ENCODE data around the gene SPTBN1. TPM values are rescaled to one million over a fixed set of nuclear protein-coding genes. Genes with fewer than 3 reads are reported as not detected.

SPTBN1 gene
- total and polyA plus RNA-seq, 9 of the 15 experiments (the other 6 are each of a cell fraction or from before 2014, with no cell fraction given), result 8.9 to 66.8 (median 31.4) TPM

- TF ChIP-seq KDM2B (CRISPR knock-in tag; IDR thresholded peaks at IDR 0.05) (no peak), CLOCK (CRISPR knock-in tag; IDR thresholded peaks at IDR 0.05; ENCODE audit: borderline replicate concordance) (no peak), MTF1 (CRISPR knock-in tag; IDR thresholded peaks at IDR 0.05; ENCODE audit: borderline replicate concordance) (no peak), NFE2L1 (tag; IDR thresholded peaks at IDR 0.05; ENCODE audit: borderline replicate concordance, low read depth) (no peak)
These were observed 112.8 kb downstream of the SPTBN1 start (continued) for GRCh38 chr2:54568876-54569321.

GRCh38 chr2:54569745-54570301 is 113.7 kb downstream of the SPTBN1 start:
- H3K4me1 ChIP-seq (replicated peaks in 1 of 2; ENCODE audit: control insufficient read depth in 2 of 2, insufficient read depth in 2 of 2, low read length in 2 of 2), result peaks cover 23 to 70% of the 10 kb centered on the region in 2 experiments
- no peaks in the 10 kb centered on the region for H3K27me3 ChIP-seq (ENCODE audit: control insufficient read depth in 2 of 2, insufficient read depth in 2 of 2, low read length in 2 of 2)
- peak overlapping the region; percentile 51; the same call in 2 of the 3 replicates for H3K27ac ChIP-seq (ENCODE audit: extremely low read depth, low read depth, low read length)
- WGBS (ENCODE audit: insufficient coverage, low coverage, missing lambda C conversion rate), result 50% methylated on average over 3 of the region's 3 CpGs
- CTCF ChIA-PET (ENCODE audit: low intra/inter-chr PET ratio), result no interaction called here
- POLR2A ChIA-PET, result interaction anchor here (0.7 to 1.2 kb wide), 4 partner anchors 10 to 33 kb away, joined by 3 to 5 read pairs (median 3); no protein-coding TSS in a partner anchor
- ATAC-seq (peak; percentile 18; the same call in 2 of the 3 replicates), FAIRE-seq (no peak), DNase-seq (ENCODE audit: extremely low read depth in 1 of 4, low spot score in 3 of 4) (peak in 2 of 4 experiments; percentile 49 to 66)
- peak overlapping the region in 1 of 2 experiments; percentile 53; a peak in 3 of 4 replicates for H3K9ac ChIP-seq (ENCODE audit: insufficient read depth in 1 of 2, low read depth in 2 of 2, low read length in 2 of 2)
- peaks cover 8% of the 10 kb centered on the region for H3K9me1 ChIP-seq (ENCODE audit: control insufficient read depth, insufficient read depth, low read length)
- BruUV-seq (replicated peaks), result no TSS peak
- H3K4me3 ChIP-seq, result no peak overlapping the region
- peaks cover 81% of the 10 kb centered on the region for H3K79me2 ChIP-seq (ENCODE audit: control insufficient read depth, insufficient read depth, low read length)
- 0 out of 2 replicates have a peak overlapping the region, but pooled peaks have one; percentile 6 for H3K4me2 ChIP-seq (ENCODE audit: insufficient read depth, low read length)
- no peaks in the 10 kb centered on the region for H3K9me3 ChIP-seq (replicated peaks; ENCODE audit: control insufficient read depth, insufficient read depth, low read depth, low read length)
- no peak overlapping the region for H2AFZ ChIP-seq (ENCODE audit: low read depth, low read length)
- peaks cover 37% of the 10 kb centered on the region for H4K20me1 ChIP-seq (replicated peaks; ENCODE audit: control insufficient read depth, insufficient read depth, low read length)
- intact Hi-C loops (cut with micrococcal nuclease) (loop anchor here (5.0 kb wide), 1 partner anchor 87 kb away; no protein-coding TSS in a partner anchor), in situ Hi-C loops (cut with MboI) (no loop called here)
- H3K36me3 ChIP-seq (ENCODE audit: control insufficient read depth, insufficient read depth, low read length), result no peaks in the 10 kb centered on the region
- TF ChIP-seq NCOA6 (IDR thresholded peaks at IDR 0.05) (no peak), RB1 (IDR thresholded peaks at IDR 0.05; ENCODE audit: low read depth) (no peak), ZFP91 (CRISPR knock-in tag; IDR thresholded peaks at IDR 0.05) (no peak), ZBTB8A (IDR thresholded peaks at IDR 0.05; ENCODE audit: partially characterized antibody) (no peak), EP300 (IDR thresholded peaks at IDR 0.05; ENCODE audit: low read length) (0 out of 2 replicates have a peak, but pooled peaks have one; percentile 9), PTRF (tag; IDR thresholded peaks at IDR 0.05) (no peak), STAG1 (CRISPR knock-in tag; IDR thresholded peaks at IDR 0.05; ENCODE audit: borderline replicate concordance) (no peak), BCL6 (CRISPR knock-in tag; IDR thresholded peaks at IDR 0.05) (no peak), ESRRA (IDR thresholded peaks at IDR 0.05; ENCODE audit: borderline replicate concordance, low read depth) (peak; percentile 89), ZNF766 (CRISPR knock-in tag; conservative IDR thresholded peaks at IDR 0.05) (peak; percentile 58; the same call in 1 of the 2 replicates), ELF4 (CRISPR knock-in tag; IDR thresholded peaks at IDR 0.05) (no peak), ZNF324 (CRISPR knock-in tag; IDR thresholded peaks at IDR 0.05) (no peak)

Measured in K562 (cell line).